ENCODE data around the gene WDR41.

DNA sequence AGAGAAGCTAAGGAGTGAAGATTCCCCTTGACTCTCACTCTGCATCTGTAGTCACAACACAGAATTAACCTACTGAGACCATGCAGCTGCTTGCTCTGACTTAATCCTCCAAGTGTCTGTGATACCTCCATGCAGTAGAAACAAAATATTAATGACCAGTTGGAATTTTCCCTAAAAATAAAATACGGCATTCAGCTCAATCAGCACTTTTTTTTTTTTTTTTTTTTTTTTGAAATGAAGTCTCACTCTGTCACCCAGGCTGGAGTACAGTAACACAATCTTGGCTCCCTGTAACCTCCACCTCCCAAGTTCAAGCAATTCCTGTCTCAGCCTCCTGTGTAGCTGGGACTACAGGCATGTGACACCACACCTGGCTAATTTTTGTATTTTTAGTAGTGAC is 48.4 kb downstream of the WDR41 start:
- no peak for TF ChIP-seq POLR2A (IDR thresholded peaks at IDR 0.05; ENCODE audit: low read depth, low read length)
- no peak for TF ChIP-seq PAX5 (IDR thresholded peaks at IDR 0.05; ENCODE audit: insufficient read depth, low read length, severe bottlenecking)
